Stimulated activated CD4-positive, alpha-beta T cell treated with anti-CD3 and anti-CD28 coated beads, Interleukin-1b, Interleukin-23, amount 100 ng/mL, for 4 hours (primary cell): ENCODE results near the gene KCNK1.

Experiments used
- DNase-seq, 2 donors: peaks; one replicate each; pipeline ENCODE4 v3.0.0-alpha.2; 2020; ENCODE audit warnings: low read depth in 2 of 2

The KCNK1 gene

GRCh38 chr1:233704898-233705723 lies 91.2 kb downstream of the KCNK1 start:
- no peak for DNase-seq

GRCh38 chr1:233707153-233707879 lies 93.4 kb downstream of the KCNK1 start:
- DNase-seq = no peak

GRCh38 chr1:233707880-233708815 lies 94.2 kb downstream of the KCNK1 start:
- DNase-seq = no peak

- DNase-seq = no peak
Measured at GRCh38 chr1:233710031-233710430, 96.1 kb downstream of the KCNK1 start.

GRCh38 chr1:233710507-233710906 lies 96.6 kb downstream of the KCNK1 start:
- no peak for DNase-seq

GRCh38 chr1:233714631-233715217 lies 100.8 kb downstream of the KCNK1 start:
- no peak for DNase-seq

- DNase-seq = no peak
Measured at GRCh38 chr1:233718057-233718456, 104.2 kb downstream of the KCNK1 start.

GRCh38 chr1:233719655-233720341 lies 105.9 kb downstream of the KCNK1 start:
- DNase-seq = no peak

GRCh38 chr1:233721004-233721595 lies 107.2 kb downstream of the KCNK1 start:
- DNase-seq = no peak
